HG03045 (cell line): ENCODE results near the gene SRMS.

Experiments
- ATAC-seq: cut with Tn5 transposase; IDR thresholded peaks from one replicate; pipeline ENCODE4 v1.9.1; 2021; ENCODE audit warnings: mild to moderate bottlenecking, moderate library complexity; ENCODE audit not compliant: unreplicated experiment

SRMS gene

GRCh38 chr20:63553933-63554290 lies 6.4 kb upstream of the SRMS start, which contains the start of gene FNDC11:
Gene FNDC11 (plus strand): TSS chr20:63554159. CDS start chr20:63555664, 1,505 bp downstream.
- peak; percentile 31 for ATAC-seq

- ATAC-seq: peak; percentile 42
Observed at GRCh38 chr20:63553251-63553932, 5.8 kb upstream of the SRMS start.

GRCh38 chr20:63552481-63553249 lies 5.1 kb upstream of the SRMS start:
- no peak for ATAC-seq

GRCh38 chr20:63551068-63551467 lies 3.5 kb upstream of the SRMS start:
- ATAC-seq: no peak

GRCh38 chr20:63549679-63550282 lies 2.2 kb upstream of the SRMS start:
- ATAC-seq: no peak

- no peak for ATAC-seq
Observed at GRCh38 chr20:63549019-63549418, 1.5 kb upstream of the SRMS start.

GRCh38 chr20:63548542-63548941 lies 993 bp upstream of the SRMS start:
- no peak for ATAC-seq

GRCh38 chr20:63546956-63547724 lies 409 bp downstream of the SRMS start:
- no peak for ATAC-seq

- ATAC-seq: no peak
Observed at GRCh38 chr20:63546256-63546955, 1.1 kb downstream of the SRMS start.

GRCh38 chr20:63545814-63546213 lies 1.7 kb downstream of the SRMS start:
- ATAC-seq: no peak

- ATAC-seq: no peak
Observed at GRCh38 chr20:63544958-63545516, 2.5 kb downstream of the SRMS start.

- no peak for ATAC-seq
Observed at GRCh38 chr20:63544241-63544957, 3.1 kb downstream of the SRMS start.

- ATAC-seq: no peak
Observed at GRCh38 chr20:63543733-63544132, 3.8 kb downstream of the SRMS start.

GRCh38 chr20:63543131-63543530 lies 4.4 kb downstream of the SRMS start:
- no peak for ATAC-seq

GRCh38 chr20:63542696-63543095 lies 4.9 kb downstream of the SRMS start:
- no peak for ATAC-seq

GRCh38 chr20:63542031-63542559 lies 5.5 kb downstream of the SRMS start:
- ATAC-seq: no peak

- no peak for ATAC-seq
Observed at GRCh38 chr20:63541371-63541770, 6.2 kb downstream of the SRMS start.

- ATAC-seq: no peak
Observed at GRCh38 chr20:63540417-63541186, 6.9 kb downstream of the SRMS start.
